RWPE2 (cell line): Measurements from ENCODE around the gene AHCYL2.
A peak's percentile ranks its signal among the peaks of the same experiment; 100 is the strongest.

Source experiments
- ATAC-seq: fragments of 200-7000 bp; cut with Tn5 transposase; 3 replicates; pipeline ENCODE4 v1.9.1; 2021; ENCODE audit warnings: low read depth
- DNase-seq: peaks from one replicate; pipeline ENCODE4 v3.0.0-alpha.2; 2020; ENCODE audit warnings: low spot score
- H3K27ac ChIP-seq: fragments of 450-650 bp; 2 replicates; pipeline ENCODE4 v1.5.1; 2017; ENCODE audit warnings: mild to moderate bottlenecking; ENCODE audit not compliant: poor library complexity, severe bottlenecking
- H3K27me3 ChIP-seq: fragments of 250-450 bp; sonication (Bioruptor Pico); 2 replicates; pipeline ENCODE4 v1.5.1; 2021; ENCODE audit warnings: mild to moderate bottlenecking, moderate library complexity; ENCODE audit not compliant: insufficient read depth, poor library complexity, severe bottlenecking
- H3K36me3 ChIP-seq: fragments of 250-450 bp; sonication (Bioruptor Pico); 2 replicates; pipeline ENCODE4 v1.5.1; 2020; ENCODE audit warnings: low read depth, mild to moderate bottlenecking, moderate library complexity
- H3K4me1 ChIP-seq: fragments of 250-450 bp; sonication (Bioruptor Pico); 2 replicates; pipeline ENCODE4 v1.5.1; 2021; ENCODE audit warnings: mild to moderate bottlenecking, moderate library complexity; ENCODE audit not compliant: insufficient read depth, poor library complexity, severe bottlenecking
- H3K4me3 ChIP-seq: fragments of 250-450 bp; sonication (Bioruptor Pico); 2 replicates; pipeline ENCODE4 v1.5.1; 2021; ENCODE audit warnings: mild to moderate bottlenecking, moderate library complexity; ENCODE audit not compliant: severe bottlenecking
- H3K9me3 ChIP-seq: fragments of 250-450 bp; sonication (Bioruptor Pico); 2 replicates; pipeline ENCODE4 v1.5.1; 2021; ENCODE audit warnings: mild to moderate bottlenecking, moderate library complexity; ENCODE audit not compliant: severe bottlenecking
- CTCF ChIP-seq: fragments of 450-650 bp; IDR thresholded peaks from one replicate; pipeline ENCODE4 v1.5.1; 2017; ENCODE audit warnings: mild to moderate bottlenecking, moderate library complexity; ENCODE audit not compliant: poor library complexity, severe bottlenecking

AHCYL2 gene

GRCh38 chr7:129431911-129432643, 207.2 kb downstream of the AHCYL2 start:
- DNase-seq: no peak
- no peaks in the 10 kb centered on the region for H3K36me3 ChIP-seq
- H3K4me3 ChIP-seq: no peak overlapping the region
- no peak overlapping the region for H3K27ac ChIP-seq
- no peaks in the 10 kb centered on the region for H3K9me3 ChIP-seq
- no peaks in the 10 kb centered on the region for H3K27me3 ChIP-seq
- no peak for TF ChIP-seq CTCF
- no peak for ATAC-seq
- peaks cover 9% of the 10 kb centered on the region for H3K4me1 ChIP-seq

- no peaks in the 10 kb centered on the region for H3K9me3 ChIP-seq
- ATAC-seq (peak; percentile 81), DNase-seq (peak; percentile 91)
- H3K27me3 ChIP-seq: no peaks in the 10 kb centered on the region
- H3K4me1 ChIP-seq: peaks cover 20% of the 10 kb centered on the region
- peak within 1 kb of the TSS; percentile 3 for H3K27ac ChIP-seq
- TF ChIP-seq CTCF: peak; percentile 21
- H3K36me3 ChIP-seq: no peaks in the 10 kb centered on the region
- peak within 1 kb of the TSS; percentile 68 for H3K4me3 ChIP-seq
Observed at GRCh38 chr7:129433847-129434674, 209.2 kb downstream of the AHCYL2 start, which contains the start of gene STRIP2. TSS of gene STRIP2 (plus strand) at chr7:129434432. CDS start at chr7:129434473, 41 bp downstream.

GRCh38 chr7:129434675-129435318, 210.0 kb downstream of the AHCYL2 start:
- peak overlapping the region; percentile 3 for H3K27ac ChIP-seq
- no peaks in the 10 kb centered on the region for H3K27me3 ChIP-seq
- ATAC-seq: peak; percentile 18; the same call in 1 of the 3 replicates
- H3K9me3 ChIP-seq: no peaks in the 10 kb centered on the region
- peak overlapping the region; percentile 68 for H3K4me3 ChIP-seq
- no peak for DNase-seq
- no peaks in the 10 kb centered on the region for H3K36me3 ChIP-seq
- peaks cover 27% of the 10 kb centered on the region for H3K4me1 ChIP-seq
- TF ChIP-seq CTCF: no peak

- no peak for TF ChIP-seq CTCF
- Histone ChIP-seq H3K27ac (no peak overlapping the region), H3K27me3 (no peaks in the 10 kb centered on the region), H3K4me3 (peak overlapping the region; percentile 68), H3K9me3 (no peaks in the 10 kb centered on the region), H3K36me3 (peaks cover 4% of the 10 kb centered on the region), H3K4me1 (peaks cover 28% of the 10 kb centered on the region)
- no peak for ATAC-seq
- DNase-seq: no peak
Observed at GRCh38 chr7:129435414-129435829, 210.6 kb downstream of the AHCYL2 start.
